ENCODE results near the gene S100A8.
"Not testable (repeated sequence)": the region's sequence is repeated elsewhere in the genome, so short reads cannot be mapped to it uniquely, and the experiment has no call there.

S100A8 gene

DNA sequence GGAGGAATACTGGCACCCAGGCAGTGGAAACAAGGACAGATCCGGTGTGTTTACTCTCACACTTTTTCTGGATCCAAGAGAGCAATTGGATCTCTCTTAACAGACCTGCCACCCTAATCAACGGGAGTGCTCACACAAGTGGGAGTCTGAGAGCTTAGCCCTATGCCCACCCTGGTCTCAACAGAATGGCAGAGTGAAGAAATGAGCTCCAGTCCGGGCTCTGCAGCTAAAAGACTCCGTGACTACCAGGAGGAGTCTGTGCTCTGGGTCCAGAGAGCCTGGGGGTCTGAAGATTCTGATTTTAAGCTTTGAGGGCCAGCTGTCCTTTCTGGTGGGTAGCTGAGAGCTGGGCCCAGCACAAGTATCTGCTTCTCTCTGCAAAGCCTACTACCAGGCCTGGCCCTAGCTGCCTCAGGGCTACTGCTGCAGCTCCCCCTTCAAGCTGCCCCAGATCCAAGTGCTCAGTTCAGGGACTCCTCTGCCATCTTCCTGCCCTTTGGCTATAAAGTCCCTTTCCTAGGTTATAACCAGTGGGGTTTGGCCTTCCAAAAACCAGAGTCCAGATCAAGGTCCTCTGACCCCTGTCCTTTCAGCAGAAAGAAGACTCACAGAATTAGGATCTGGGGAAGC lies 29.3 kb downstream of the S100A8 start:
- no peak for DNase-seq (ENCODE audit: low spot score)

DNA sequence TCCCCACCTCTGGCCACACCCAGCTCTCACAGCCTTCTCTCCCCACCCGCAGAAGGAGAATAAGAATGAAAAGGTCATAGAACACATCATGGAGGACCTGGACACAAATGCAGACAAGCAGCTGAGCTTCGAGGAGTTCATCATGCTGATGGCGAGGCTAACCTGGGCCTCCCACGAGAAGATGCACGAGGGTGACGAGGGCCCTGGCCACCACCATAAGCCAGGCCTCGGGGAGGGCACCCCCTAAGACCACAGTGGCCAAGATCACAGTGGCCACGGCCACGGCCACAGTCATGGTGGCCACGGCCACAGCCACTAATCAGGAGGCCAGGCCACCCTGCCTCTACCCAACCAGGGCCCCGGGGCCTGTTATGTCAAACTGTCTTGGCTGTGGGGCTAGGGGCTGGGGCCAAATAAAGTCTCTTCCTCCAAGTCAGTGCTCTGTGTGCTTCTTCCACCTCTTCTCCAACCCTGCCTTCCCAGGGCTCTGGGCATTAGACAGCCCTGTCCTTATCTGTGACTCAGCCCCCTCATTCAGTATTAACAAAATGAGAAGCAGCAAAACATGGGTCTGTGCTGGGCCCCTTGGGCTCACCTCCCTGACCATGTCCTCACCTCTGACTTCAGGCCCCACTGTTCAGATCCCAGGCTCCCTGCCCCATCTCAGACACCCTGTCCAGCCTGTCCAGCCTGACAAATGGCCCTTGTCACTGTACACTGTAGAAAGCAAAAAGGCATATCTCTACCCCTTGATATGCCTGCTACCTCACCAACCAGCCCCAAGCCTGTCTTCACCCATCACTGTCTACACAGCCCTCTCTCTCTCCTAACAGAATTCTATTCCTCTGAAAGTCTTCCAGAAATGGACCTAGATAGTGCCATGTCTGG lies 30.0 kb downstream of the S100A8 start:
- no peak for DNase-seq (ENCODE audit: low spot score)

DNA sequence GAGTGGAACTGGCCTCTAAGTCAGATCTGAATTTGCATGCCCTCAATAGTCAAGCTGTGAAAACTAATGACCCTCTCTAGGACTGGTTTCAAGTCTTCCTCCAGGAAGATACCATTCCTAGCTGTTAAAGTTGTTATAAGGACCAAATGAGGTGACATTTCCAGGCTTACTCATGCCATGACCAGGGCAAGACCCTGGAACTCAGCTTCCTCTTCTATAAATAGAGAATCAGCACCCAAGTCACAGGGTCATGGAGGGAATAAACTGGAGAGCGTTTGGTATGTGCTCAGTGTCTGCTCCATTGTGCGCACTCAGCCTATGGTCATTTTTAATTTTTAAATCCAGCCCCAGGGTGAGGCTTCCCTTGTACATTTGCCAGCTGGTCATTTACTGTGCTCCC lies 30.7 kb downstream of the S100A8 start:
- DNase-seq (ENCODE audit: low spot score) = no peak

DNA sequence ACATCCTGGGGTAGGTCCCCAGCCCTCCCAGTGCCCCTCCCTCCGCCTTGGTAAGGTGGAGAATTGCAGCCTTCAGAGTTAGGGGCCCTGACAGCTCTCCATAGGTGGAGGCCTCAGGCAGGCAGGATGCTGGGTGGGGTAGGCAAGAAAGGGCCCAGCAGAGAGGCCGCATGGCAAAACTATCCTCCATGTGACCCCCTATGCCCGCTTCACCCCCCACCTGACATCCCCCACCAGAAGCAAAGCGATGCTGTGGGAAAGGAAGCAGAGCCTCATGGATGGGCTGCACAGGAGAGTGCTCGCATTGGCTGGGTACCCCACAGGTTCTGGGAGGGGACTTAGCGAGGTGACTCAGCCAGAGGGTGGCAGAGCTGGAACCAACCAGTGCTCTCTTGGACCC lies 31.6 kb downstream of the S100A8 start:
- DNase-seq (ENCODE audit: low spot score) = no peak

DNA sequence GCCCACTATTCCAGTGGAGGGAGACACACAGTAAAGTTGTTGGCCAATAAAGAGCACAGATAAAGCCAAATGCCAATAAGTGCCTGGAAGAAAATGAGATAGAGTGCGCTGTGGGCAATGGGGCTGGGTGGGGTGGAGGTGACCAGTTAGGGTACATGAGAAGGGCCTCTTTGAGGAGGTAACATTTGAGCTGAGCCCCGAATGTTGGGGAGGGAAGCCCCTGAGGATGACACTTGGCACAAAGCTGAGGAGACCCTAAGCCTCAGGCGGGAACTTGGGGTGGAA lies 32.2 kb downstream of the S100A8 start:
- no peak for DNase-seq (ENCODE audit: low spot score)

DNA sequence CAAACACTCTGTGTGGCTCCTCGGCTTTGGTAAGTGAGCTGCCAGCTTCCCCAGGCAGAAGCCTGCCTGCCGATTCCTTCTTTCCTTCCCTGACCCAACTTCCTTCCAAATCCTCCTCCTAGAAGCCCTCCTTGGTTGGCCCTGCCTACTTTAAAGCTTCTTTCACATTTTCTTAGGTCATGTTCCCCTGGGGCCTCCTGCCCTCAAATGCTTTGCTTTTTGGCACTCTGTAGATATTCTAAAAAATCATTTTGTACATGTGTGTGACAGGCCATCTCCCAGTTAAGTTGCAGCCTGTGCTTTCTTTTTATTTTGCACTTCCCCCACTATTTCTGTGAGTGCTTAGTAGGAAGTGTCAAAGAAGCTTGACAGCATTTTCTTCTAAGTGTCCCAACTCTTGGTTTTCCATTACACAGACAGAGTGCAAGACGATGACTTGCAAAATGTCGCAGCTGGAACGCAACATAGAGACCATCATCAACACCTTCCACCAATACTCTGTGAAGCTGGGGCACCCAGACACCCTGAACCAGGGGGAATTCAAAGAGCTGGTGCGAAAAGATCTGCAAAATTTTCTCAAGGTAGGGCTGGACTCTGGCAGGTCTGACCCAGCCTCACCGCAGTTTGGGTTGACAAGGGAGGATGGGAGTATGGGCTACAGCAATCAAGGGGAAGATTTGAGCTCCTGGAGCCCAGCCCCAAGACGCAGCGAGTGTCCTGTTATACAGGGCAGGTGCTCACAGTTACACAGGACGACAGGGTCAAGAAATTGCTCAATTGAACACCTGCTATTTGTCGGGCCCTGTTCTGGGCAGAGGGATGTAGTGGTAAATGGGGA lies 32.8 kb downstream of the S100A8 start, which contains the start of gene S100A9:
Gene S100A9, plus strand, starts transcription at position 2 of the 838 bp plus-strand sequence. Its CDS starts 430 bp downstream, at position 432.
- no peak for DNase-seq (ENCODE audit: low spot score)

DNA sequence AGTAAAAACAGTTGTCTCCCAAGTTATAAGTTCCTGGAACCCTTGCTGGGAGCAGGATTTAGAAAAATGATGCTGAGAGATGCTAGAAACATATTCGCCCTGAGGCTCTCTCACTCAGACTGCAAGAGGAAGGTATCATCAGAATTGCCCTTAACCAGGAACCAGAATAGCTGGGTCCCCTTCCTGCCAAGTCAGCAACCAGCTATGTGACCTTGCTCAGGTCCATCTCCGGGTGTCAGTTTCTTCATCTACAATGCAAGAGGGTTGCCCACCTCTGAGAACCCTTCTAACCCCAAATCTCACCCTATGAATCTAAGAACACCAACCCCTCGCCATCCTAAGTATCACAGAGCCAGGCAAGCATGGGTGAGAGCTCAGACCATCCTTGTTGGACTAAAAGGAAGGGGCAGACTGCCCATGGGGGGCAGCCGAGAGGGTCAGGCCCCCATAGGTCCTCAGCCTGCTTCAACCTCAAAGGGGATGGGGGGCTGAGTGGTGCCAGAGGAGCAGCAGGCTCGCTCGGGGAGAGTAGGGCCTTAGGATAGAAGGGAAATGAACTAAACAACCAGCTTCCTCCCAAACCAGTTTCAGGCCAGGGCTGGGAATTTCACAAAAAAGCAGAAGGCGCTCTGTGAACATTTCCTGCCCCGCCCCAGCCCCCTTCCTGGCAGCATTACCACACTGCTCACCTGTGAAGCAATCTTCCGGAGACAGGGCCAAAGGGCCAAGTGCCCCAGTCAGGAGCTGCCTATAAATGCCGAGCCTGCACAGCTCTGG lies 33.6 kb downstream of the S100A8 start:
- peak; percentile 16 for DNase-seq (ENCODE audit: low spot score)

DNA sequence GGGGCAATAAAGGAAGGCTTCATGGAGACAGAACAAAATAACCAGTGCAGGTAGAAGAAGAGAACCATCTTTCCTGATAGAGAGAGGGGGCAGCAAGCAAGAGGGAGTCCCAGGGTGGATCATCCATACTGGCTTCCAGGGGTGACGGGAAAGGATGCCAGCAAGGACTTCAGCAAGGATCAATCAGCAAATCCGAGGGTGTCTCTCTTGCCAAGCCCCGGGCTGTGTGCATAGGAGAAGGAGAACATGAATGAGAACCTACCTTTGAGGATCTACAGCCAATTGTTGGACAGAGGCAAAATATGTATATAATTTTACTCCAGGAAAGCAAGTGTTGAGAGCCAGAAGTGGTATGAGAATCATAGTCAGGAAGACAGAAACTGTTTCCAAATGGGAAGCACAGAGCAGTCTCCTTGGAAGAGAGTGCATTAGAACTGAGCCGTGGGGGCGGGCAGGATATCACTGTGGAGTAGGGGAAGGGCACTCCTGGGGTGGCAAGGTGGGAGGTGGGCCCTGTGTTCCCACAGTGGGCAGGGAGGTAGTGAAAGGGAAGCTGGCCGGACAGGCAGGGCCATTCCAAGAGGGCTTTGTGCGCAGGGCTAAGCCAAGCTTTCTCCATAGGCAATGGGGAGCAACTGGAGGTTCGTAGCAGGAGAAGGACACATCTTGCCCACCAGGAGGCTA lies 34.3 kb downstream of the S100A8 start:
- DNase-seq (ENCODE audit: low spot score) = no peak

DNA sequence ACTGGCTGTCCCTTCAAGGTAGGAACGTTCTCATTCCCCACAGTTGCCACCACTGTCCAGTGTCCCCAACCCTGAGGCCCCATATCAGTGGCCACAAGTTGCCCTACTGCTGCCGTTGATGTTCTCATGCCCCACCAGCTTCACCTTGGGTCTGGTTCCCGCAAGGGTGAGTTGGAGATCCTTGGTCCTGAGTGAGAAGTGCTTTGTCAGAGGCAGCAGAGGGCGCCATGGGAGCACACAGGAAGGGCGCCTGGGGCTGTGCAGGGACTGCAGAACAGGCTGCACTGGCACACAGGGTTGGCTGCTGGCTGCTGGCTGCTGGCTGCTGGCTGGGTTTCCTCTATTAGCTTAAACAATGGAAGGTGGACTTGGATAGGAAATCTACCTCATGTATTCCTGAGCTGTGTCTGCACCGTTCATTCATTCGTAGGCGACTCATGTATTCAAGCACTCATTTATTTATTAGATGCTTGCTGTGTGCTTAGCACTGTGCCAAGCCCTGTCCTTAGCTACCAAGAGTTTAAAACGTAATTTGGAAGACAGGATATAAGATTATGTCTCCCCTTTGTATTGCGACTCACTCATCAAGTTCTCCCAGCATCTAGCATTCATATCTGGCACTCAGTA lies 35.3 kb downstream of the S100A8 start:
- DNase-seq (ENCODE audit: low spot score) = peak; percentile 28

DNA sequence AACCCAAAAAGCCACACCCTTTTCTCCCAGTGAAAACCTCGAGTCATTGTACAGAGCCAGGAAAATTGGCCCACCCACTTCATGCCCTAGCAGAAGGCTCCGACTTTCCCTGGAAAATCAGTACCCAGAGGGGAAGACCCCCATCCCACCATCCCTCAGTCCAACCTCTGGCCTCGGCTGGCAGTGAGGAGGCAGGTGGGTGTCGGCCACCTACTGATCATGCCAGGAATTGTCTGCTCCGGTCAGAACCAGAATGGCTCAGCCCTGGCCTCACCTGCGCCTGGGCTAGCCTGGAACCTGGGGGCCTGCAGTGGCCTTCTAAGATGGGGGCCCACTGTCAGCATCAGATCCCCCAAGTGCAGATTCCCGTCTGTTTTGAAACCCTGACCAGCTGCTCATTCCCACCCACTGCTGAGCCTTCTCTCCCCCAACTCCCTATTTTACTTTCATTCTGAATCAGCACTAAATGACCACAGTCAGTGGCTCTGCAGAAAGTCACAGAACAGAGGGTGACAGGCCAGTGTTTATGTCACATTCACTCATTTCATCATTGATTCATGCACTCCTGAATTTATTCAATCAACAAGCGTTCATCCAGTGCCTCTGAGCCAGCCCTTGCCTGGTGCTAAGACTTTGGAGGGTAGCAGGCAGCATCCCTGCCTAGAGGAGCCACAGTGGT lies 36.2 kb downstream of the S100A8 start:
- DNase-seq (ENCODE audit: low spot score) = no peak

DNA sequence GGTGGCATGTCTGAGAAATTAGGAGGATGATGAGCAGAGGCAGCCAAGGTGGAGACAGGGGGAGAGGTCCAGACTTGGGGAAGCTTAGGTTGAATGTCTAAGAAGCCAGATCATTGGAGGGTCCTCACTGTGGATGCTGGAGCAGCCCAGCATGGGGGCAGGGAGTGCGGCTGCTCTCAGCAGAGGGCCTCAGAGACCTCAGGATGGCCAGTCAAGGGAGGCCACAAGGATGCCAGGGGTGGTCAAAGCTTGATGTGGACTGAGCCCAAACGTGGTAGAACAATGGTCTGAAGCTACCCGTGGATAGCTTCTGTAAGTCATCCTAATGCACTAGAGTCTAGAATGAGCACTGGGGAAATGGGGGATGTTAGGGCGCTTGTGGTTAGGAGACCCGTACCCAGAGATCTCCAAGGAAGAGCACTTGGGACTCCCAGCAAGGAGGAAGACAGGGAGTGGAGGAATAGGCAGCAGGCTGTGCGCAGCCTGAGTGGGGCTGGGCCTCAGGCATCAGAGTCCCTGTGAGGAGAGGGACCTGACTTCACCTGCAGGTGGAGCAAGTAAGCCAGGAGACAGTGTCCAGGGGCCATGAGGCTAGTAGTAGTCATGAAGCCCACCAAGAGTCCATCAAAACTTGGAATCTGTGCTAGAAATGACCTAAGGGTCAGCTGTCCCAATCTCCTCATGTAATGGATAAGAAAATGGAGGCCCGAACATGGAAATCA lies 37.5 kb downstream of the S100A8 start:
- DNase-seq (ENCODE audit: low spot score) = no peak

DNA sequence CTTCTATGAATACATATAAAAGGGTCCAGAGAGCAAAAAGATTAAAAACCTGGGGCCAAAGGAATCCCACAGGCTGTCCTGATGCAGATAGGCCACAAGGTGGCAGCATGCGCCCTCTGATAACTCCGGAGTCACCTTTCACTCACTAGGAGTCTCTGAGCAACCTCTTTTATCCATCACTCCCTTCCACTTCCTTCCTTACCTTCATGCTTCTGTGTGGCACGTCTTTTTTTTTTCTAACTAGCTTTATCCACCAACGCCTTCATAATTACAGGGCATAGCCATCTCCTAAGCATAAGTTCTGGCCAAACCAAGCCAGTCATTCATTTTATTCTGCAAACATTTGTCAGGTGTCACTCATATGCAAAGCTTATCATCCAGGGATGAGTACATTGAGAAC lies 38.4 kb downstream of the S100A8 start:
- DNase-seq (ENCODE audit: low spot score) = peak; percentile 79

DNA sequence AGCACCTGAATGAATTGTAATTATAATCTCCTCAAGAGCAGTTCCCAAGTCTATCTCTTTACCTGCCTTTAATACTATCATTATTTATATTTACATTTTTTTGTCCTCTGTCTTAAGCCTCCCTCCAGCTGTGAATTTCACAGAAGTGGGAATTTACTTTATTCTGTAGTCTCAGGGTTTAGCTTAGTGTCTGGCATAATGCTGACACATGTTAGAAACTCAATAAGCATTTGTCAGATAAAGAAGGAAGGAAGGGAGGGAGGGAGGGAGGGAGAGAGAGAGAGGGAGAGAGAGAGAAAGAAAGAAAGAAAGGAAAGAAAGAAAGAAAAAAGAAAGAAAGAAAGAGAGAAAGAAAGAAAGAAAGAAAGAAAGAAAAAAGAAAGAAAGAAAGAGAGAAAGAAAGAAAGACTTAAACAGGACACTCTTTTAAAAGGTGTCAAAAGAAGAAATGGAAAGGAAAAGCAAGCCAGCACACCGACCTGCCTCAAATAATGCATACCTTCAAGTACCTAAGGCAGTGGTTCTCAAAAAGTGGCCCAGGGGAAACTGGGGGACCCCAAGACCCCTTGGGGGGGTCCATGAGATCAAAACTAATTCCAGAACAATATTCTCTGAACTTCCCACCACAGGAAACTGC lies 40.4 kb downstream of the S100A8 start:
- no peak for DNase-seq (ENCODE audit: low spot score)

DNA sequence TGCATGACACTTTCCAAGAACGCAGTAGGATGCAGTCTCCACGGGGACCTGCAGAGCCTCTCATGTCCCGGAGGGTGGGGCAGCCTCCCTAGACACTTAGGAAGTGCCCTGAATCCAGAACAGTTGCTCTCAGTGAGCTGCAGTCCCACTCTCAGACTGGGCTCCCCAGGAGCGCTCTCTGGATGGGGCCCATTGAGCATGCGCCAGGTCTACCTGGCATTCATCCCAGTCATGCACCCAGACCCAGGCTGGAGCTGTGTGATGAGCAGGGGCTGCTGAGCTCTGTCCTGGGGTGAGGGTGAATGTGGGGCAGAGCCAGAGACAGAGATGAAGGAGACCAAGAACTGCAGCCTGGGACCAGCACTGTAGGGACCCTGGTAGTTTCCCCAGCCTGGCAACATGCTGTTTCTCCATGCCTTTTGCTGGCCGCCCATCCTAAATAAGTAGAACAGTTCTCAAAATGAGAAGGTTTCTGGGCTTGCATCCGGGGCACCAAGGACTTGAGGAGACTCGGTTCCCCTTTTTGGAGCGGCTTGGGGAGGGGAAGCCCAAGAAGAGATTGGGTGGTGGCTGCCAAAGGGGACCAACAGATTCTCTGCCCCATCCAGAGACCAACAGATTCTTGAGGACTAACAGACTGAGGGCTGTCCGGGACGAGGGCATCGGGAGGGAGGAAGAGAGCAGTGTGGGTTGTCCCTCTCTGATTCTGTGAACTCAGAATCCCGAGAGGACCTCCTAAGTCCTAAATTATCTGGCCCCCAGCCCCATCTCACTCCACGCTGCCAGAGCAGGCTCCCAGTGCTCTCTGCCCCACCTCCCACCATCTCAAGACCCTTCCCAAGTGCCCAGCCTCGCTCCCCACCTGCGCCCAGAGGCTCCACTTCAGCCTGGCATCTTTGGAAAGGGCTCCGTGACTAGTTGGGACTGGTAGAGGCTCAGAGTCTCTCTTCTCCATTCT lies 41.2 kb downstream of the S100A8 start:
- no peak for DNase-seq (ENCODE audit: low spot score)

DNA sequence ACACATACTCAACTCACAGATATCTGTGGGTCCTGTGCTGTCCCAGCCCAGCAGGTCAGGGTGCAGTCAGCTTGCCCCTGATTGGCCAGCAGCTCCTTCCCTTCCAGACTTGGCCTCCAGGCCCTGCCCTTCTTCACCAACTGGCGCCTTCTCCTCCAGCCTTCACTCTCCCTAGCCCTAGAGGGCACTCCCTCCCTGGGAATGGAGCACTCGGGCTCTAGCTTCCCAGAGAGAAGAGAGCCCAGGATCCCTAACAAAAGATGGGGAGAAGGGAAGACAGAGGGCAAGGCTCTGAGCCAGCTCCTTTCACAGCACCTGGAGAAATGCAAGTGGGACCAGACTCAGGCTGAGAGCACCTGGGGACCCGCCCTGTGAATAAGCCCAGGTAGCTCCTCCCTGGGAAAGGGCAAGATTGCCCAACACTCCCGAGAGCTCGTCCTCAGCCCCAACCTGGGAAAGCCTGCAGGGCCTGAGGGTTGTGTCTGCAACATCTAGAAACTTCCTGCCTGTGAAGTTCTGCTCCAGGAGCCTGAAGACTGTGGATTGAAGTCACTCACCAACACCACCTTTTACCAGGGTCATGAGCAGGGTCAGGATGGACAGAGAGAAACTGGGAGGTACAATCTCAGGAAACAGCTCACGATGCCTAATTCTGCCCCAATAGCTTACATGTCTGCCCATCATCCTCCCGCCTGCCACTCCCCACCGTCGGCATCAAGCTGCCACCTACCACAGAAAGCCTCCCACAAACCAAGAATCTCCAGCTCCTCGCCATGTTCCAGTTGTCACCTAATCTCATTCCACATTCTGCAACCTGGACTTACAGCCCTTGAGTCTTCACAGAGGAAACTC lies 42.1 kb downstream of the S100A8 start, which contains the start of gene PGLYRP4:
Gene PGLYRP4, minus strand, starts transcription at position 331 of the 852 bp plus-strand sequence. CDS start 909 bp downstream, outside the sequence.
- DNase-seq (ENCODE audit: low spot score) = no peak

DNA sequence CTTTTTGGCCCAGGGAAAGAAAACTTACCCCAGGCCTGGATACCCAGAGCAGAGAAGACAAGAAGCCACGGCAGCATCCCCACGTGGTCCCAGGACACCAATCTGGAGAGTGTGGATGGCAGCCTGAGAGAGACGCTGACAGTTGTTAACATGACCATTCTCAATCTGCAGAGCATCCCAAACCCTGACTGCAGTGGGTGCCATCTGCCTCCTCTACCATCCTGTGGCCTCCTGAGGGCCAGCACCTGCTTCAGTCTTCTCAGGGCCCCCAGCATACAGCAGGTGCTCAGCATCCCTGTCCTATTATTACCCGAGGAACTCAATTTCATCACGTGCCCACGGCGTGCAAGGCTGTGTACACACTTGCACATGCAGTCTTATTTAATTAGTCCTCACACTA lies 43.0 kb downstream of the S100A8 start:
- DNase-seq (ENCODE audit: low spot score) = no peak

DNA sequence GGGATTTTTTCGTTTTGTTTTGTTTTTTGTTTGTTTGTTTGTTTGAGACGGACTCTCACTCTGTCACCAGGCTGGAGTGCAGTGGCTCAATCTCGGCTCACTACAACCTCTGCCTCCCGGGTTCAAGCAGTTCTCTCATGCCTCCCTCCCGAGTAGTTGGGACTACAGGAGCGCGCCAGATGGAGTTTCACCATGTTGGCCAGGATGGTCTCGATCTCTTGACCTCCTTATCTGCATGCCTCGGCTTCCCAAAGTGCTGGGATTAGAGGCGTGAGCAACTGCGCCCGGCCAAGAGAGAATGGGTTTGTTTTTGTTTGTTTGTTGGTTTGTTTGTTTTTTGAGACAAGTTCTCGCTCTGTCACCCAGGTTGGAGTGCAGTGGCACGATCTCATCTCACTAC lies 43.8 kb downstream of the S100A8 start:
- DNase-seq (ENCODE audit: low spot score) = not testable (repeated sequence)
